OCI-LY7 (cell line): ENCODE measurements around the gene TLCD1.

Source experiments
- EZH2phosphoT487 ChIP-seq: fragments of 200-600 bp; sonication (generic); IDR thresholded peaks from 2 replicates; pipeline ENCODE4 v1.6.1; 2018; ENCODE audit warnings: low read depth, borderline replicate concordance, mild to moderate bottlenecking, mixed run types, antibody characterized with exemption, low read length, moderate library complexity, mixed read lengths
- TF ChIP-seq, protein P1 (sequence below): fragments of 200-600 bp; sonication (generic); conservative IDR thresholded peaks from 2 replicates; pipeline ENCODE4 v1.5.1; 2014; ENCODE audit warnings: mild to moderate bottlenecking, antibody characterized with exemption, low read length, moderate library complexity, mixed read lengths

DNA sequence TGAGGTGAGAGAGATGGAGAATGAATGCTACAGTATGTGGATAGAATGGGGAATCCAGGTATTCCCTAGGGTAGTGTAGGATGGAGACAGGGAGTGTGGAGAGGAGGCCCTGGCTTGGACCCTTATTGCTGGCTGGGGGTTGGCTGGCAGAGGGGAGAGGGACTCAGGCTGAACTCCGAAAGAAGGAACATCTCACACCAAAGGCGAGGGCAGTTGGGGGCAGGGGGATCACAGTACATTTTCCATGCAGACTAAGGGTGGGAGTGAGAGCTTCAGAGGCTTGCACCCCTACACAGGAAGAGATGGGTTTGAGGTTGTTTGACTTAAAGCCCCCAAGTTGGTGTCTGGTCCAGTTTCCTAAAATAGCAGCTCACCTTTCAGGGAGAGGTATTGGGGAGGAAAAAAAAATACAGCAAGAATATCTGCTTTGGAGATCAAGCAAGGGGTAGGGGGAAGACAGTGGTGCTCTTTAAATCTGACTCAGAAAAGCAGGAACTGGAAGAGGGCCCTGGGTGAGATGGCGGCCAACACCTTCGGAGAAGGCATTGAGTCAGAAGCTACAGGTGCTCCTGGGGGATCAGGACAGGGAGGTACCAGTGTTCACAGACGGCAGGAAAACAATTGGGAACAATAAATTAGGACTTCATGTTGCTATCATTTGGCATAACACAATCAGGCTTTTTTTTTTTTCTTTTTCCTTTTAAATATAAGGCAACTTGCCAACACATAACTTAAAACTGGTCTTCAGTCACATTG, 30.2 kb upstream of the TLCD1 start:
- TF ChIP-seq, protein P1, sequence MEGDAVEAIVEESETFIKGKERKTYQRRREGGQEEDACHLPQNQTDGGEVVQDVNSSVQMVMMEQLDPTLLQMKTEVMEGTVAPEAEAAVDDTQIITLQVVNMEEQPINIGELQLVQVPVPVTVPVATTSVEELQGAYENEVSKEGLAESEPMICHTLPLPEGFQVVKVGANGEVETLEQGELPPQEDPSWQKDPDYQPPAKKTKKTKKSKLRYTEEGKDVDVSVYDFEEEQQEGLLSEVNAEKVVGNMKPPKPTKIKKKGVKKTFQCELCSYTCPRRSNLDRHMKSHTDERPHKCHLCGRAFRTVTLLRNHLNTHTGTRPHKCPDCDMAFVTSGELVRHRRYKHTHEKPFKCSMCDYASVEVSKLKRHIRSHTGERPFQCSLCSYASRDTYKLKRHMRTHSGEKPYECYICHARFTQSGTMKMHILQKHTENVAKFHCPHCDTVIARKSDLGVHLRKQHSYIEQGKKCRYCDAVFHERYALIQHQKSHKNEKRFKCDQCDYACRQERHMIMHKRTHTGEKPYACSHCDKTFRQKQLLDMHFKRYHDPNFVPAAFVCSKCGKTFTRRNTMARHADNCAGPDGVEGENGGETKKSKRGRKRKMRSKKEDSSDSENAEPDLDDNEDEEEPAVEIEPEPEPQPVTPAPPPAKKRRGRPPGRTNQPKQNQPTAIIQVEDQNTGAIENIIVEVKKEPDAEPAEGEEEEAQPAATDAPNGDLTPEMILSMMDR: no peak
- TF ChIP-seq EZH2phosphoT487: no peak
